Muscle of back (tissue), 11 donors: ENCODE results near the gene MEF2D. TPM values are rescaled to one million over a fixed set of nuclear protein-coding genes. Genes with fewer than 3 reads are reported as not detected.
A peak's percentile ranks its signal among the peaks of the same experiment; 100 is the strongest.

ENCODE experiments used
- DNase-seq, 3 donors: peaks; one replicate each; pipeline versions ENCODE4 v3.0.0 to v3.0.0-alpha.2; 2013
- polyA plus RNA-seq, 10 donors: library from polyadenylated mRNA; unstranded; fragments of 120-200 nt; gene quantifications; one replicate each; pipeline ENCODE4 v1.2.1, GENCODE V29; 2013; ENCODE audit not compliant: insufficient read length in 10 of 10

MEF2D gene
- polyA plus RNA-seq, 10 donors, result 37.3 to 66.8 (median 59.9) TPM

DNA sequence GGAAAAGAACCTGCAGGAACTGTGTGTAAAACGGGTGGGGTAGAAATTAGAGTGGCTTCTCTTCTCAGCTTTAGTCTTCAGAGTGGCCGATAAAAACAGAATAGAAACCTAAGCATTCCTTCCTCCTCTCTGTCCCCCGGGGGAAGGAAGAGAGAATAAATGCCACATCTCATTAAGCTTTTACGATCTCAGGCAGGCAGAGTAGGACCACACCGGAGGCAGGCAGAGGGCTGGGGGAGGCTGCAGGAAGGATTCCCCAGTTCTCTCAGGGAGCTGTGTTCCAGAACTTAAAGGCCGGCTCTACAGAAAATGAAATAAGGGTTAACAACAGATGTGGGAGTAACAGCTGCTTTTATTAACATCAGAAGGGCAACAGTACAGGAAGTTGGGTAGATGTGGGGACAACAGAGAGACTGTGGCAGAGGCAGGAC is 24.5 kb upstream of the MEF2D start:
- DNase-seq, result peak in 1 of 3 donors; percentile 22

DNA sequence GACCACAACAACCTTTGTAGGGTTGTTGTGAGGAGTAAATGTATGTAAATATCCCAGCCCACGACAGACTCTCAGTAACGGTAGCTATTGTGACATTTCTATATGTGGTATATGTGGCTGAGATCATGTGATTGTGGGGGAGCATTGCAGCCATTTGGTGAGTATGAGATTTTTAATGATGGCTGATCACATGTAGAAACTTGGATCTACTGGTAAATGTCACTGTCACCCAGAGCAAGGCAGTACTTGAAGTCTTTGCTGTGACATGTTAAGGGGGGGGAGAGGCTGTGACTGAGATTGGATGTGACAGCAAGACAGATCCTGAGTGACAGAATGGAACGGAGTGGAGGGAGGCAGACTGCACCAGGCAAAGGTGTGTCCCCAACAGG is 23.9 kb upstream of the MEF2D start:
- no peak for DNase-seq

DNA sequence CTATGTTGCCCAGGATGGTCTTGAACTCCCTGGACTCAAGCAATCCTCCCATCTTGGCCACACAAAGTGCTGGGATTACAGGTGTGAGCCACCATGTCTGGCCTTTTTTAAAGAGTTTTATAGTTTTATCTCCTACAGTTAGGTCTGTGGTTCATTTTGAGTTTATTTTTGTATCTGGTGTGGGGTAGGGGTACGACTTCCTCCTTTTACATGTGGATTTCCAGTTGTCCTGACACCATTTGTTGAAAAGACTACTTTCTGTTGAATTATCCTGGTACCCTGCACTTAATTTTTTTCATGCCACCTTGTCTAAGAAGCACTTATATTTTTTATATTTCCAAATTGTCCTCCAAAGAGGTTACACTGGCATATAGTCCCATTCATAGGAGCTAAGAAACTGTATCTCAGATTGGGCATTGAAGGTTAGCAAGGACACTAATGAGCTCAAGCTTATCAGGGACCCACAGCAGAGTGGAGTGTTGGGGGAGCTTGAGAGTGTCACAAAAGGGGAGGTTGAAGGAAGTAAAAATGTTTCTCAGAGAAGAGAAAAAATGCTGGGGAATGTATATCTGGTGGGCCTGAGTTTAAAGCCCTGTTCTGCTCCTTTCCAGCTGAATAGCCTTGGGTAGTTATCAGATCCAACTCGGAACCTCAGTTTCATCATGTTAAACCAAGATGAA is 23.4 kb upstream of the MEF2D start:
- no peak for DNase-seq

DNA sequence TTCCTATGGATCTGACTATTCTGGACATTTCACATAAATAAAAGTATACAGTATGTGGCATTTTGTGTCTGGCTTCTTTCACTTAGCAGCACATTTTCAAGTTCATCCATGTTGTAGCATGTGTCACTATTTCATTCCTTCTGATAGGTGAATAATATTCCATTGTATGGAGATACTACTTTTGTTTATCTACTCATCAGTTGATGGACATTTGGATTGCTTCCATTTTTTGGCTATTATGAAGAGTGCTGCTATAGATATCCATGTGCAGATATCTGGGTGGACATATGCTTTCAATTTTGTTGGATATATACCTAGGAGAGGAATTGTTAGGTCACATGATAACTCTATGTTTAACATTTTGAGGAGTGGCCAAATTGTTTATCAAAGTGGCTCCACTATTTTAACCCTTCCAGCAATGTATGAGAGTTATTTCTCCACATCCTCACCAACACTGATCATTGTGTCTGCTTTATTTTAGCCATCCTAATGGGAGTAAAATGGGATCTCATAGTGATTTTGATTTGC is 21.9 kb upstream of the MEF2D start:
- no peak for DNase-seq

DNA sequence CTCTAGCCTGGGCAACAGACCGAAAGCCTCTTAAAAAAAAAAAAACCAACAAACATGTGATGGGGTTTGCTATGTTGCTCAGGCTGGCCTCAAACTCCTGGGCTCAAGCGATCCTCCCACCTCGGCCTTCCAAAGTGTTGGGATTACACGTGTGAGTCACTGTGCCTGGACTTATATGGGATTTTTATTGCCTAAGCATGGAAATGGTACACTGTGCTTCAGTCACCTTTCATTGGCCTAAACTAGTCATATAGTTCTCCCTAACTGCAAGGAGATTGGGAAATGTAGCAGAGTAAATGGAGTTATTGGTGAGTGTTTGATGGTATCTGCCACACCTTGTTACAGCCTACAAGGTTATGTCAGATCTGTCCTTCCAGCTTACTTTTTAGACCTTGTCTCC is 17.2 kb upstream of the MEF2D start:
- no peak for DNase-seq

DNA sequence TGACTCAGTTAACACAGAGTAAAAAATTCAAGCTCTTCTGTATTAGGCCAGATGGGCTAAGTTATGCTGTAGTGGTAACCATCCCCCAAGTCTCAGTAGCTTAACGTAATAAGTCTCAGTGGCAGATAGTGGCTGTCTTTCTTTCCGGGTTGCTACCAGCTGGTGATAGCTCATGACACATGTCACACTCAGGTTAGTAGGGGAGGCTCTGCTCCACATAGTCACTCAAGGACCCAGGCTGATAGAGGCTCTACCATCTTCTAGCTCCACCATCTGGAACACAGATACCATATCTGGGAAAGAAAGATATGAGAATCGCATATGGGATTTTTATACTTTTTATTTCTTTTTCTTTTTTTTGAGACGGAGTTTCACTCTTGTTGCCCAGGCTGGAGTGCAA is 16.2 kb upstream of the MEF2D start:
- no peak for DNase-seq

DNA sequence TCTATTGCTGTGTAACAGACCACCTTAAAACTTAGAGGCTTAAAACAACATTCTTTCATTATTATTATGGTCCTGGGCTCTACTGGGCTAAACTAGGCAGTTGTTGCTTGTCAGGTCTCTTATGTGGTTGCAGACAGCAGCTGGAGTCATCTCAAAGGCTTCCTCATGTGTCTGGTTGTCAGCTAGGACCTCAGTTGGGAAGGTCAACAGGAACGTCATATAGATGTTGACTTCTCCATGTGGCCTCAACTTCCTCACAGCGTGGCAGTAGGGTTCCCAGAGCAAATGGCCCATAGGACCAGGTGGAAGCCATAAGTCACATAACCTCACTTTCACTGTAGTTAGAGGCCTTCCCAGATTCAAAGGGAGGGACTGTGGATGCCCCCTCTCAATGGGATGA is 15.4 kb upstream of the MEF2D start:
- no peak for DNase-seq

DNA sequence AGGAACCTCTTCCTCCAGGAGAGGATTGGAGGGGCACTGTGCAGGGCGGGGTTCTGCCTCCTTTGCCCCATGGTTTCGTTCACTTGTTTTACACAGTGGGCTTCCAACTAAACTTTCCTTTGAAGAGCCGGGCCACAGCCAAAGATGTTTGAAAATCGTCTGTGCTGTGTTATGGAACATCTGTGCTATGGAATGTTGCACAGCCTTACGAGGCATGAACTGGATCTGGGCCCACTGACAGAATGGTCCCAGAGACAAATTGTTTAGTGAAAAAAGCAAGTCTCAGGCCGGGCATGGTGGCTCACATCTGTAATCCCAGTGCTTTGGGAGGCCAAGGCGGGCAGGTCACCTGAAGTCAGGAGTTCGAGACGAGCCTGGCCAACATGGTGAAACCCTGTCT is 12.6 kb upstream of the MEF2D start:
- DNase-seq, result peak in 1 of 3 donors; percentile 46

DNA sequence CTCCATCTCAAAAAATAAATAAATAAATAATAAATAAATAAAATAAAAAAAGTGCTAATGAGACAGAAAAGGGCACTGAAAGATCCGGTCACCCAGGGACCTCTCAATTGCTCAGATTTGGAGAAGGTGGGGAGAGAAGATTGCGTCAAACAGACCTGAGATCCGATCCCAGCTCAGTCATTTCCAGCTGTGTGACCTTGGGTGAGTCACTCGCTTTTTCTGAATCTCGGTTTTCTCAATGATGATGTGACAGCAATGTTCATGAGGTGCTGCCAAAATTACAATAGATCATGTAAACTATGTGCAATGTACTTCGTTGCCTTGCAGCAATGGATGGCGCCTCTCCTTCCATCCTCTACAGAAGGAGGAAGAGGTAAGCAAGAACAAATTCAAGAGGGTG is 11.1 kb upstream of the MEF2D start:
- no peak for DNase-seq

DNA sequence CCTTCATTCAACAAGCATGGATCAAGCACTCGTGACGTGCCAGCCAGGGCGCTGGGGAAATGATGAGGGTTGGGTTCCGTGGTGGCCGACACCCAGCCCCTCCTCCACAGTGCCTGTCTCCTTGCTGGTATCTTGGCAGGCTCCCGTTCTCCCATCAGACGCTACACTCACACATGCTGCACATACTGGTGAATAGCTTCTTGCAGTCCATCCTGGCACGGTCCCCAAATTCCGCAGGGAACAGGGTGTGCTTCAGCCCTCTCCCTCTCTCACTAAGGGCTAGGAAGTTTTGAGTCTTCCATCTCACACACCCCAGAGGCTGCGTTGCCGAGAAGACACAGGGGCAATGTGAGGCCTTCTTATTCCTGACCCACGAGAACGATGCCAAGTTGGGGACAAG is 10.1 kb upstream of the MEF2D start:
- peak in 1 of 3 donors; percentile 38 for DNase-seq

DNA sequence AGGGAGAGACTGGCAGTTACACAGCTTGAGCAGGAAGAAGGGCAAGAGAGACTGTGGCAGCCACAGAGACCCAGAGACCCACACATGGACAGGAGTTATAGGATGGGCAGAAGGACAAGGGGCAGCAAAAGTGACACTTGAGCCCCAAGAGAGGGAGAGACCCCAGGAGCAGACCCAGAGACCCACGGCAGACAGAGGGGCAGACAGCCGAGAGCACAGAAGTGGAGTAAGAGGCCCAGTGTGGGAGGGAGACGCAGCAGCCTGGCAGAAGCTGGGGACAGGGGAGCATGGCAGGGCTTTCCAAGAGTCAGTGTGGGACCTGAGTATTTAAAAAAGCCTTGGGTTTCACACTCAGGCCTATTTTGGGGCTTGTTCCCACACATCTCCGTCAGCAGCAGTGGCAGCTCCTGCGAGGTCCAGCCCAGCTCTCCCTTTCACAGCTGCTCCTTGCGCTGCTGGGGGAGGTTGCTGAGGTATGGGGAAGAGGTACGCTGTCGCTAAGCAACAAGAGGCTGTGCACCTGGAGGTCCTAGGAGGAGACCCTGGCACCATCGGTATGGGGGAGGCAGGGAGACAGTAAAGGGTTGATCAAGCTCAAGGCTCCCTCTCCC is 9.0 kb upstream of the MEF2D start:
- DNase-seq, result no peak

DNA sequence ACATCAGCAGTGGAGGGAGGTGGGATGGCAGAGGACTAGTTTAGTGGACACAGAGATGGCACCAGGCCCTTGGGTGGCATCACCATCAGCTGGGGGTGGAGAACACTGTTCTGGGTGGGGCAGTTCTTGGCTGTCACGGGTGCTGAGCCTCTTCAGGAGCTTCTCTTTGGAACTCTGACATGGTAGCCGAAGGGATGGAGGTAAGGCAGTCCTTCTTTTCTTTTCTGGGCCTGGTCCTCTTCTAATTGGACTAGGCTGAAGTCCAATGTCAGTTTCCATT is 8.3 kb upstream of the MEF2D start:
- no peak for DNase-seq

DNA sequence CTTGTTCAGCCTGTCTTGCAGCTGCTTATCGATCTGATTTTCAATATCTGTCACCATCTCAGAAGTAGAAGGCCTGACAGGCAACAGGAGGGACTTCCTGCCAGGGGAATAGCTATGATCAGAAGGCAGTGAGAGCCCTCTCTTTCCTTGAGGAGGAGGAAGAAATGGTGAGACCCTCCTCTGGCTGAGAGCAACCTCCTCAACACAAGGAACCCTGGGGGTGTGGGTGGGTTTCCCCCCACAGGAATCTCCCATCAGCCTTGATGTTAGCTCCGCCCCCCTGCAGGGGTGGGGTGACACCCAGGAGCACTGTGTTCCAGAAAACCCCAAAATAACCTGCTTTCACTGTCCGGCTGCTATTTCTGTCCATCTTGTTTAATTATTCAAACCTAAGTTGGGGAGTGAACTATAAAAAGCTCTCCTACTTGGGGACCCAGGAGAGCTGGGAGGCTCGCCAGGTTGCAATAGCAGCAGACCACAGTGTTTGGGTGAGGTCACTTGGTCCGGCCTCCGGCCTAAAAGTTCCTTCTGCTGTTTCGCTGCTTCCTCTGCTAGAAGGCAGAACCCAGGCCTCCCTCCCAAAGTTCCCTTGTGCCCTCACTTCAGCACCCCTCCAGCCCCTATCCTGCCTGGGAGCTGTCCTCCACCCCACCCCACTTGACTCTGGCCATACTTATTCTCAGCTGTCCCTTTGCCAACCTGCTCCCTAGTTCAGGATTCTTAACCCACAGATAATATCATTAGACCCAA is 7.8 kb upstream of the MEF2D start:
- peak in 1 of 3 donors; percentile 71 for DNase-seq

DNA sequence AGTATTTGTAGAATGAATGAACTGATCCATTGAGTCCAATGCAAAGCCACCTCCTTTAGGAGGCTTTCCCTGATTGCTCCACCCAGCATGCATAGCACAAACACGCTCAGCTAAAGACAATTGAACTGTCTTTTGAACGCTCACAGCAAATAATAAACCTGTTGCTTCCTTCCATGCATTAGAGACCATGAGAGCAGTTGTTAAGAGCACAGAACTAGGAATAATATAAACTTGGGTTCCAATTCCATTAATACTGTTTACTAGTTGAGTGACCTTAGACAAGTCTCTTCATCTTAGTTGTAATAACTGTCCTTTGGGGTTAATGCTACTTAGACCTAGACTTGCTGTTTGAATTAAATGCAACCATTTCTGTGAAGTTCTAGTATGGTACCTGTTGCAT is 5.9 kb upstream of the MEF2D start:
- DNase-seq, result no peak

DNA sequence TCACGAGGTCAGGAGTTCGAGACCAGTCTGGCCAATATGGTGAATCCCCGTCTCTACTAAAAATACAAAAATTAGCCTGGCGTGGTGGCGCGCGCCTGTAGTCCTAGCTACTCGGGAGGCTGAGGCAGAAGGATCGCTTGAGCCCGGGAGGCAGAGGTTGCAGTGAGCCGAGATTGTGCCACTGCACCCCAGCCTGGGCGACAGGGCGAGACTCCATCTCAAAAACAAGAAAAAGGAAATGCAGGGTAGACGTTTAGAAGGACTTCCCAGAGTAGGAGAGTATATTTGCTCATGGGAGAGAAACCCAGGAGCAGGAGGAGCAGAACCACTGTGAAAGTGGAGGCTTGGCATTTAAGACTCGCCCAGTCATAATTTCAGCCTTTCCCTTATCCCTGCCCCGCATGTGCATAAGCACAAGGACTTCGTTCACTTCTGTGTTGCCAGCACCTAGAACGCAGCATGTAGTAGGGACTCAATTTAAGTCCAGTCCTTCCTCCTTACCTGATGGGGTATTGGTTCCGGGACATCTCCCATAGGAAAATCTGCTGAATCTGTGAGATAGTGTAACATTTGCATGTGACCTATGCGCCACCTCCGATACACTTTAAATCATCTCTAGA is 5.2 kb upstream of the MEF2D start:
- DNase-seq, result no peak

DNA sequence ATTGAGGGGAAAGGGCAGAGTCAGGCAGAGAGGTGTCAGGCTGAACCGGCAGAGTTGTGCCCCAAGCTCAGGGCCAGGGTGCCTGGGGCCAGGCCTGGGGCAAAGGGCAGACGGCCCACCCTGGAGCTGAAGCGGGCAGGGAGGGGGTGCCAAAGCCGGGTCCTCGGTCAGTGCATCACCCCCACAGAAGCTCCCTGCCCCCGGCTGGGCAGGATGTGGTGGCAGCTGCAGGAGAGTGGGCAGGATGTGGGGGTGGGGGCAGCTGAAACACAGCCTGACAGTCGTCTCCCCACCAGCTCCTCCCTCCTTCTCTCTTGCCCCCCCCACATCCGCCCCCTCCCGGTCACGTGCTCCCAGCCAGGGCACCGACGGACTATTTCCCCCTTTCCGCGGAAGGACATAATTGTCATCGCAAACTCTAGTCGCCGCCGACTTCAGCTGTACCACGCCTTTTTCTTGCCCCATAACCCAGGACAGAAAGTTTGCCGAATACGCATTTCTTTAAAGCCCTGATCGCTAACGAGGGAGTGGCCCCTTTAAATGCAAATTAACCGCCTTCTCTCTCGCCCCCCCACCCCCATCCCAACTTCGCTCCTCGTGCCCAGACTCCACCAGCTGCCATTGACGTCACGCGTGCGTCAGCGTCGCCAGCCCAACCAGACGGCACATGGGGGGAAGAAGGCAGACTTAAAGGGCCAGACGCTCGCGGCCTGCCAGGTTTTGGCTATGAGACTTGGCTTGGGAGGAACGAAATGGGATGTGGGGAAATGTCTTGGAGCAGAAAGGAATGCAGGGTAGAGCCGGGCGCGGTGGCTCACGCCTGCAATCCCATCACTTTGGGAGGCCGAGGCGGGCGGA is 4.5 kb upstream of the MEF2D start:
- peak; percentile 99 to 100 (median 100) for DNase-seq

DNA sequence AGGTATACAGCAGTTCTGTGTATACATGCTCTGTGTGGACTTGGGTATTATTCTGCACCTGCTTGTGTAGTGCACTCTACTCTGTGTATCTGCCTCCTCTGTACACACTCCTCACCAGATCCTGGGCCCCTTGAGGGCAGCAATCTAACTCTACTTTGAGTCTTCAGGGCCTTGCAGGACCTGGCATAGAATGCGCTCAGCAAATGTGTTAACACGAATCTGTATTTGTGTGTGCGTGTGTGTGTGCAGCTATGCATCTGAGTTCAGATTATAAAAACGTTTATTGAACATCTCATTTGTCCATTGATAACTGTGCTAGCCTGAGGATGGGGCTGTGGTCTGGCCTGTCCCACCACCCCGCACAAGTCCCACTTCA is 3.9 kb upstream of the MEF2D start:
- DNase-seq, result no peak

DNA sequence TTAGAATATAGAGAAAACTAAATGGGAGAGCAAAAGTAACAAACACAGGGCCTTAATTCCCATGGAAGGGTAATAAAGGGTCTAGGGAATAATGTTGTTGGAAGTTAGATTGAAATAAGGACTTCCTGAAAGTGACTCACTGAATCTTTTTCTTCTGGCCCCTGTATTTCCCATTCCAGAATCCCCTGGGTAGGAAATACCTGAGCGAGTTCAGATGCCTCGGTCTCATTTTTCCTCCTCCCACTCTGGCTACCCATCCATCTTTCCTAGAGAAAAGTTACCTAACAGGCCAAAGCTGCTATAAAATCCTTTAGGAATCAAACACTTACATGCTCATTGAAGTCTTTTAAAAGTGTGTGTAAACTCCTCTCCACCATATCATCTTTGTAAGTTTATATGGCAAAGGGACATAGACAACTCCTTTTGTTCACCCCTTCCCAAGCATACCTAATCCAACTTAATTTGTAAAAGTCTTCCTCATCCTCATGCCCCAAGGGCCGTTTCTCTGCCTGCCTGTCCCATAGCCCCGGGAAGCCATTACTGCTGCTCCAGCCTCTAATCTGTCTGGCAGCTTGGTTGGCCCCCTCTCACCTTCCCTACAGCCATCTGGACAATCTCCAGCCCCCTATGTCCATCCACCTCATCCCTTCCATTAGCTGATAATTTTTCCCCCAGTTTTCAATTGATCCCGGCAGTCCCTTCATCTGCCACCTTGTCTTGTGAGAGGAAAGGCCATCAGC is 3.3 kb upstream of the MEF2D start:
- peak in 1 of 3 donors; percentile 37 for DNase-seq

DNA sequence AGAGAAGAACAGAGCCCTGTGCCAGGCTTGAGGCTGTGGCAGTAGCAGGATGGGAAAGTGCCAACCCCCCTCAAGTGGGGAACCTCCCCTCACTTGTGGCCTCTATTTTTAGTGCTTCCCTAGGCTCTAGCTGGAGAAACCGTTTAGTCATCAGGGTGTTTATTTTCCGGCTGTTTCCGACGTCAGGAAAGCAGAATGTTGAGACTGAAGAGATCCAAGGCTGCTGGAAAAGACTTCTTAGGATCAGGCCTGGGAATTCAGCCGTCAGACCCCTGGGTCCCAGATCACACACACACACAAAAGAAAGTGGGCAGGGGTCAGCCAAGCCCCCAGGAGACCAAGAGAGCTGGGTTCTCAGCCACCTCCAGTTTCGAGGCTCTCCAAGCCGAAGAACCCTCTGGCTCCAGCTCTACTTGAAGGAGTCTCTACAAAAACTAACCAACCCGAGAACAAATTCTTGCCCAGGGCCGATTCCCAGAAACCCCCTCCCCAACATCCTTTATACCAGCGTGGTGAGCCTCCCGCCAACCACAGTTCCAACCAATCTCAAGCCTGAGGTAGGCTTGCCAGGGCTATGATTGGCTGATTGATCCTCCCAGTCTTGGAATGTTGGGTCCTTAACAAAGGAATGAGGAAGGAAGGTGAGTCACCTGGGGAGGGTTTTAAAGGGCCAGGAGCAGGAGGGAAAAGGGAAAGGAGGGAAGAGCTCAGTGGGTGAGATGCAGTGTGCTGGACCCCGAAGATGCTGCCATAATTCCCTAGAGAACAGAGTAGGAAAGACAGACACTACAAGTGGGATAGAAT is 2.5 kb upstream of the MEF2D start:
- peak; percentile 79 to 92 (median 88) for DNase-seq

DNA sequence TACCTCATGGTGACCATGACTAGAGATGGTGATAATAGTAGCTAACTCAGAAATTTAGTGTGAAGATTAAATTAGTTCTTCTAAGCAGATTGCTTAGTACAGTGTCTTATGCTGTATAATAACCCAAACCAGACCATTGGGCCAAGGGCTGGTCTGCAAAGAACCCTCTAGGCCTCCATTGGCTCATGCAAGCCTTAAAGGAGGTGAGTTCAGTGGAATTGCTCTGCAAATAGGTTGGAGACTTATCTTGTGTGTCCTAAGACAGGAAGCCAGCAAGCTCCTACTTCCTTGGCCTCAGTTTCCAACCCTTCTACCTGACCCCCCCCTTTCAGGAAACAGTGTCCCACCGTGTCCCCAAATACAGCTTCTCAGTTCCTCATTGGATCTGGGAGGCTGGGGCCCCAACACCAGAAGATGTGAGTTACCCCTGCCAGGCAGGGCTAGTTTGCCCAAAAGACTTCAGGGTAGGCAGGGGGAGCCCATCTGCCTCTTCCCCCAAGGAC is 1.9 kb upstream of the MEF2D start:
- DNase-seq, result peak in 1 of 3 donors; percentile 28
